HEK293 (cell line): Measurements from ENCODE around the gene ARHGAP25.

ENCODE experiments used
- CTCF ChIA-PET: fragments of 350-600 bp; formaldehyde crosslinking; extraction: SDS; loops from one replicate; lab custom pipeline; 2021; ENCODE audit warnings: antibody characterized with exemption; lab: Yijun Ruan, JAX
- POLR2A ChIA-PET: fragments of 300-600 bp; formaldehyde crosslinking; extraction: SDS; loops from one replicate; lab custom pipeline; 2020; ENCODE audit warnings: antibody characterized with exemption, inconsistent platforms; lab: Yijun Ruan, JAX
- H3K27ac ChIP-seq: fragments of 200-500 bp; sonication (Bioruptor generic); 2 replicates; pipeline ENCODE4 v1.5.1; 2014; ENCODE audit warnings: low read depth, low read length, control low read depth, inconsistent platforms; ENCODE audit errors: extremely low read depth
- H3K36me3 ChIP-seq, 2 experiments: fragments of 200-500 bp in 1 of 2; sonication (Bioruptor generic) in 1 of 2; 1 replicate in 1 of 2; 2 replicates in 1 of 2; pipeline ENCODE4 v1.5.1; 2014 to 2017; ENCODE audit warnings: inconsistent platforms in 2 of 2, low read length in 2 of 2; ENCODE audit not compliant: control insufficient read depth in 2 of 2, insufficient read depth in 1 of 2
- H3K4me1 ChIP-seq: fragments of 200-500 bp; sonication (Bioruptor generic); 2 replicates; pipeline ENCODE4 v1.5.1; 2014; ENCODE audit warnings: mild to moderate bottlenecking, low read length, inconsistent platforms; ENCODE audit not compliant: control insufficient read depth, insufficient read depth
- H3K4me3 ChIP-seq: 2 replicates; pipeline ENCODE4 v1.5.1; 2011; ENCODE audit warnings: low read depth, mild to moderate bottlenecking, control low read depth, low read length, moderate library complexity
- H3K9me3 ChIP-seq: fragments of 200-500 bp; sonication (Bioruptor generic); 2 replicates; pipeline ENCODE4 v1.5.1; 2014; ENCODE audit warnings: low read depth, low read length, inconsistent platforms; ENCODE audit not compliant: control insufficient read depth, insufficient read depth
- KLF7 ChIP-seq: fragments of 450-650 bp; formaldehyde crosslinking; IDR thresholded peaks from 2 replicates; pipeline ENCODE4 v1.5.1; 2016; ENCODE audit warnings: missing biosample characterization, missing genetic modification characterization, borderline replicate concordance
- RBAK ChIP-seq: fragments of 450-650 bp; formaldehyde crosslinking; IDR thresholded peaks from 2 replicates; pipeline ENCODE4 v1.5.1; 2016; ENCODE audit warnings: missing biosample characterization, missing genetic modification characterization
- SP2 ChIP-seq: fragments of 450-650 bp; formaldehyde crosslinking; IDR thresholded peaks from 2 replicates; pipeline ENCODE4 v1.5.1; 2016; ENCODE audit warnings: missing biosample characterization, missing genetic modification characterization
- SP3 ChIP-seq: fragments of 450-650 bp; formaldehyde crosslinking; IDR thresholded peaks from 2 replicates; pipeline ENCODE4 v1.5.1; 2016; ENCODE audit warnings: missing biosample characterization, missing genetic modification characterization
- YY1 ChIP-seq: fragments of 450-650 bp; formaldehyde crosslinking; IDR thresholded peaks from 2 replicates; pipeline ENCODE4 v1.5.1; 2018; ENCODE audit warnings: missing biosample characterization, missing genetic modification characterization
- ZNF10 ChIP-seq: fragments of 450-650 bp; formaldehyde crosslinking; IDR thresholded peaks from 2 replicates; pipeline ENCODE4 v1.5.1; 2017; ENCODE audit warnings: missing biosample characterization, missing genetic modification characterization
- ZNF121 ChIP-seq: fragments of 450-650 bp; formaldehyde crosslinking; IDR thresholded peaks from 2 replicates; pipeline ENCODE4 v1.5.1; 2016; ENCODE audit warnings: missing biosample characterization, missing genetic modification characterization
- ZNF146 ChIP-seq: fragments of 450-650 bp; formaldehyde crosslinking; IDR thresholded peaks from 2 replicates; pipeline ENCODE4 v1.5.1; 2016; ENCODE audit warnings: missing biosample characterization, missing genetic modification characterization
- ZNF155 ChIP-seq: fragments of 450-650 bp; formaldehyde crosslinking; IDR thresholded peaks from 2 replicates; pipeline ENCODE4 v1.5.1; 2016; ENCODE audit warnings: missing biosample characterization, missing genetic modification characterization
- ZNF24 ChIP-seq: fragments of 450-650 bp; formaldehyde crosslinking; IDR thresholded peaks from 2 replicates; pipeline ENCODE4 v1.5.1; 2016; ENCODE audit warnings: missing biosample characterization, missing genetic modification characterization
- ZNF274 ChIP-seq, 2 experiments: fragments of 200-500 bp in 1 of 2; fragments of 450-650 bp in 1 of 2; sonication (Bioruptor generic) in 1 of 2; formaldehyde crosslinking in 1 of 2; IDR thresholded peaks; 2 replicates each; pipeline versions ENCODE4 v1.5.1 to v1.6.1; 2014 to 2016; ENCODE audit warnings: borderline replicate concordance in 1 of 2, inconsistent platforms in 1 of 2, low read length in 1 of 2, missing biosample characterization in 1 of 2, missing genetic modification characterization in 1 of 2
- ZNF302 ChIP-seq: fragments of 450-650 bp; formaldehyde crosslinking; IDR thresholded peaks from 2 replicates; pipeline ENCODE4 v1.5.1; 2016; ENCODE audit warnings: missing biosample characterization, missing genetic modification characterization, low read depth
- ZNF391 ChIP-seq: fragments of 450-650 bp; formaldehyde crosslinking; IDR thresholded peaks from 2 replicates; pipeline ENCODE4 v1.5.1; 2016; ENCODE audit warnings: low read depth, missing biosample characterization, missing genetic modification characterization, borderline replicate concordance
- ZNF416 ChIP-seq: fragments of 450-650 bp; formaldehyde crosslinking; IDR thresholded peaks from 2 replicates; pipeline ENCODE4 v1.5.1; 2016; ENCODE audit warnings: missing biosample characterization, missing genetic modification characterization
- ZNF433 ChIP-seq: fragments of 450-650 bp; formaldehyde crosslinking; IDR thresholded peaks from 2 replicates; pipeline ENCODE4 v1.5.1; 2016; ENCODE audit warnings: missing biosample characterization, missing genetic modification characterization, low read depth
- ZNF596 ChIP-seq: fragments of 450-650 bp; IDR thresholded peaks from 2 replicates; pipeline ENCODE4 v1.5.0; 2018; ENCODE audit warnings: missing biosample characterization, mild to moderate bottlenecking, missing genetic modification characterization, moderate library complexity
- ZNF621 ChIP-seq: fragments of 450-650 bp; formaldehyde crosslinking; IDR thresholded peaks from 2 replicates; pipeline ENCODE4 v1.5.1; 2017; ENCODE audit warnings: missing biosample characterization, missing genetic modification characterization
- ZNF626 ChIP-seq: fragments of 450-650 bp; sonication (Bioruptor Pico); formaldehyde crosslinking; IDR thresholded peaks from 2 replicates; pipeline ENCODE4 v1.5.1; 2018; ENCODE audit warnings: missing biosample characterization, missing genetic modification characterization, inconsistent platforms
- ZNF645 ChIP-seq: fragments of 450-650 bp; formaldehyde crosslinking; IDR thresholded peaks from 2 replicates; pipeline ENCODE4; 2016; ENCODE audit warnings: missing biosample characterization, missing genetic modification characterization
- ZNF692 ChIP-seq: fragments of 450-650 bp; formaldehyde crosslinking; IDR thresholded peaks from 2 replicates; pipeline ENCODE4 v1.5.1; 2016; ENCODE audit warnings: missing biosample characterization, missing genetic modification characterization
- ZNF747 ChIP-seq: fragments of 450-650 bp; formaldehyde crosslinking; IDR thresholded peaks from 2 replicates; pipeline ENCODE4 v1.5.1; 2016; ENCODE audit warnings: missing biosample characterization, missing genetic modification characterization
- ZNF792 ChIP-seq: fragments of 450-650 bp; formaldehyde crosslinking; IDR thresholded peaks from 2 replicates; pipeline ENCODE4 v1.5.1; 2016; ENCODE audit warnings: missing biosample characterization, missing genetic modification characterization

The ARHGAP25 gene

DNA sequence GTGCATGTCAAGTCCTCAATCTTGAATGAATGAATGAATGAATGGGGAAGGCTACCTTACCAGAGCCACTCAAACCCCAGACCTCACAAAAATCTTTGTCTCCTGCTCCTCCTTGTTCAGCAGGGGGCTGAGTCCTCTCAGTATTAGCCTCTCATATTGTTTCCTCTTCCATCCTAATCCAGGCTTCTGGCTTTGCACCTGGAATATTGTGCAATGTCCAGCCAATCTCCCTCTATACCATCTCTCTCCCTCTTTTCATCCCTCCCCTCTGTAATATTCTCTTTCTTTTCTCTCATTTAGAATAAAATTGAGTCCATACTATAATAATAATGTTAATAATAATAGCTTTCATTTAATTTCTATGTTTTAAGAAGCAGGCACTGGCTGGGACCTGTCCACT is 34.3 kb downstream of the ARHGAP25 start (continued):
- TF ChIP-seq ZNF155 (tag by site-specific recombination) (no peak), ZNF10 (tag by site-specific recombination) (no peak), ZNF645 (tag by site-specific recombination) (no peak), ZNF433 (tag by site-specific recombination) (no peak), SP2 (no peak)
- TF ChIP-seq, all 188 proteins: peak for 0

GRCh38 chr2:68769586-68770270 is 35.1 kb downstream of the ARHGAP25 start:
- H3K4me1 ChIP-seq, result no peaks in the 10 kb centered on the region
- TF ChIP-seq ZNF121 (tag by site-specific recombination) (no peak), ZNF416 (tag by site-specific recombination) (no peak), ZNF596 (tag by site-specific recombination) (no peak), ZNF274 (IDR thresholded peaks at IDR 0.05; ENCODE audit: low read length) (no peak), ZNF274 (tag by site-specific recombination; IDR thresholded peaks at IDR 0.05; ENCODE audit: borderline replicate concordance) (no peak), ZNF621 (tag by site-specific recombination) (no peak), ZNF626 (tag by site-specific recombination) (no peak), RBAK (no peak), SP3 (tag by site-specific recombination) (no peak), ZNF146 (no peak), ZNF792 (tag by site-specific recombination) (no peak), ZNF302 (tag by site-specific recombination) (no peak), ZNF24 (tag by site-specific recombination) (no peak), ZNF692 (tag by site-specific recombination) (no peak), KLF7 (tag by site-specific recombination) (no peak), YY1 (tag by site-specific recombination) (no peak), ZNF391 (tag by site-specific recombination) (no peak), ZNF747 (no peak)
- H3K4me3 ChIP-seq, result no peak overlapping the region
- no peaks in the 10 kb centered on the region for H3K36me3 ChIP-seq
- CTCF ChIA-PET, result interaction anchor here (1.1 kb wide), 1 partner anchor 21 kb away, joined by 3 read pairs; no protein-coding TSS in a partner anchor
- no peaks in the 10 kb centered on the region for H3K9me3 ChIP-seq
- no peak overlapping the region for H3K27ac ChIP-seq
- POLR2A ChIA-PET, result no interaction called here
